IPS-20b (cell line): ENCODE data around the gene ANKS1B.
A peak's percentile ranks its signal among the peaks of the same experiment; 100 is the strongest.
"Not testable (repeated sequence)": the region's sequence is repeated elsewhere in the genome, so short reads cannot be mapped to it uniquely, and the experiment has no call there.

Source experiments
- H3K27ac ChIP-seq: one replicate; pipeline ENCODE4 v1.5.1; 2013; ENCODE audit warnings: low read length
- H3K27me3 ChIP-seq: 2 replicates; pipeline ENCODE4 v1.6.1; 2013; ENCODE audit warnings: mild to moderate bottlenecking, low read length, inconsistent platforms; ENCODE audit not compliant: insufficient read depth
- H3K36me3 ChIP-seq: 2 replicates; pipeline ENCODE4 v1.6.1; 2013; ENCODE audit warnings: low read depth, mild to moderate bottlenecking, inconsistent platforms, low read length, moderate library complexity; ENCODE audit not compliant: insufficient read depth
- H3K4me1 ChIP-seq: 2 replicates; pipeline ENCODE4 v1.6.1; 2013; ENCODE audit warnings: mild to moderate bottlenecking, control low read depth, inconsistent platforms, low read length, moderate library complexity; ENCODE audit not compliant: insufficient read depth
- H3K4me3 ChIP-seq: 2 replicates; pipeline ENCODE4 v1.5.1; 2013; ENCODE audit warnings: mild to moderate bottlenecking, low read length, inconsistent platforms
- H3K9ac ChIP-seq: 2 replicates; pipeline ENCODE4 v1.6.1; 2013; ENCODE audit warnings: low read depth, mild to moderate bottlenecking, inconsistent platforms, low read length, moderate library complexity
- H3K9me3 ChIP-seq: 2 replicates; pipeline ENCODE4 v1.6.1; 2013; ENCODE audit warnings: mild to moderate bottlenecking, low read depth, low read length, inconsistent platforms; ENCODE audit not compliant: insufficient read depth

The ANKS1B gene

DNA sequence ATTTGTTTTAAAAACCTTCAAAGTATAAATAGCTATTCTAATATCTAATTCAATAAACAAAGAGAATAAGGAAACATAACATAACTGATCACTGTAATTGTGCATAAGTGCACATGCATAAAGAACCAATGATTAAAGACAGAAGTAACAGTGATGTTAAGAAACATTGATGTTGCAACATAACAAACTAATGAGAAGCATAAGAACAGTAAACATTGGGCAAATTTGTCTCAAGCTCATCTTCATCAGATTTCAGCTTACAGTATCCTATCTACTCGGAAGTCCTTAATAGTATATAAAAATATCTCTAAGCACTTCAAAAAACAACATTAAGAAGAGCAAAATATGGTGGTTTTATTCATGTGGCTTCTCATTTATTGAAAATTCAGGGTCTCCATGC lies 239.6 kb downstream of the ANKS1B start:
- Histone ChIP-seq H3K27me3 (no peaks in the 10 kb centered on the region), H3K27ac (no peak overlapping the region), H3K4me3 (no peak overlapping the region), H3K36me3 (no peaks in the 10 kb centered on the region), H3K9ac (no peak overlapping the region), H3K4me1 (no peaks in the 10 kb centered on the region), H3K9me3 (no peaks in the 10 kb centered on the region)

DNA sequence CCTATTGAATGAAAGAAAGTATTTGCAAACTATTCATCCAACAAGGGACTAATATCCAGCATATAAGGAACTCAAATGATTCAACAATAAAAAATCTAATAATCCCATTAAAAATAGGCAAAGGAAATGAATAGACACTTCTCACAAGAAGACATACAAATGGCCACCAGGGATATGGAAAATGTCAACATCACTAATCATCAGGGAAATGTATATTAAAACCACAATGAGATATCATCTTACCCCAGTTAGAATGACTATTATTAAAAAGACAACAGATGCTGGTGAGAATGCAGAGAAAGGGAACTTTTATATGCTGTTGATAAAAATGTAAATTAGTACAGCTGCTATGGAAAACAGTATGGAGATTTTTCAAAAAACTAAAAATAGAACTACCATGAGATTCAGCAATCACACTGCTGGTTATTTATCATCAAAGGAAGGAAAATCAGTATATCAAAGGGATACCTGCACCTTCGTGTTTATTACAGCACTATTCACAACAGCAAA lies 247.9 kb downstream of the ANKS1B start:
- H3K36me3 ChIP-seq: no peaks in the 10 kb centered on the region

DNA sequence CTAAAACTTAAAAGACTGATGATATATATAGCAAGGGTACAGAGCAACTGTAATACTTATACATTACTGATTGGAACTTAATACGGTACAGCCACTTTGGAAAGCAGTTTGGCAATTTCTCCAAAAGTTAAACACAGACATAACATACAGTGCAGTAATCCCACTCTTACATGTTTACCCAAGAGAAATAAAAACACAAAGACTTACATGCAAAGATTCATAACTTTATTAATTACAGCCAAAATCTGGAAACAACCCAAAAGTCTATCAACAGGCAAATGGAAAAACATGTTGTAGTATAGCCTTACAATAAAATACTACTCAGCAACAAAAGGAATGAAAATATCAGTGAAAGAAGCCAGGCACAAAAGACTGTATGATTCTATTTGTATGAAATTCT lies 252.6 kb downstream of the ANKS1B start:
- Histone ChIP-seq H3K4me1 (no peaks in the 10 kb centered on the region), H3K9ac (no peak overlapping the region), H3K9me3 (no peaks in the 10 kb centered on the region), H3K27me3 (no peaks in the 10 kb centered on the region), H3K4me3 (no peak overlapping the region), H3K27ac (no peak overlapping the region), H3K36me3 (no peaks in the 10 kb centered on the region)

More for the DNA sequence above, 247.9 kb downstream of the ANKS1B start:
- no peaks in the 10 kb centered on the region for H3K9me3 ChIP-seq
- H3K4me3 ChIP-seq: no peak overlapping the region
- H3K27me3 ChIP-seq: no peaks in the 10 kb centered on the region
- no peaks in the 10 kb centered on the region for H3K4me1 ChIP-seq
- no peak overlapping the region for H3K27ac ChIP-seq
- H3K9ac ChIP-seq: no peak overlapping the region

DNA sequence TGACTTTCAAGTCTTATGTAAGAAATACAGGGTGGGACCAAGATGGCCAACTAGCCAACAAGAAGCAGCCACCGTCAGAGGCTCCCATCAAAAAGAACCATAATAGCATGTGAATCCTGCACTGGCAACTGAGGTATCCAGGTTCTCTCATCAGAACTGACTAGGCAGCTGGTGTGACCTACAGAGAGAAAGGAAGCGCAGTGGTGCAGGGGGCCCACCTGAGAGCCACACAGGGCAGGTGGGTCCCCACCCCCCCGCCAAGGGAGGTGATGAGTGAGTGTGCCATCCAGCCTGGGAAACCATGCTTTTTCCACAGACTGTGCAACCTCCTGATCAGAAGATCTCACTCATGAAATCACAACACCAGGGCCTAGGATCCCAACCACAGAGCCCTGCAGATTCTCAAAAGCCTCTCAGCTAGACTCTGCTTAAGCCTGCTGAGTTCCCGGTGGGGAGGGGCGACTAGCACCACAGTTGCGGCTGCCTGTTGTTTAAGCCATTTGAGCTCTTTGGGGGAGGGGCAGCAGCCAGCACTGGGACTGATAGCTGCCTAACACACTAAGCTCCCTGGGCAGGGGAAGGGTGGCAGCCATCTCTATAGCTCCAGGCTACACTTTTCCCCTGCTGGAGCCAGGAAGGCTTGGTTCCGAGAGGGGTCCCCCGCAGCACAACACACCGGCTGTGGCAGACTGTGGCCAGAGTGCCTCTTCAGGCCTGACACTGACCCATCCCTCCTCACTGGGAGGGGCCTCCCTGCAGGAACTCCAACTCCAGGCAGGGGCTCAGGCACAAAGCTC lies 261.8 kb downstream of the ANKS1B start:
- Histone ChIP-seq H3K4me1 (peaks cover 7% of the 10 kb centered on the region; the same call in 1 of the 2 replicates), H3K27me3 (no peaks in the 10 kb centered on the region), H3K9ac (peak overlapping the region; percentile 15; the same call in 1 of the 2 replicates), H3K4me3 (0 out of 2 replicates have a peak overlapping the region, but pooled peaks have one; percentile 21), H3K36me3 (no peaks in the 10 kb centered on the region), H3K9me3 (no peaks in the 10 kb centered on the region), H3K27ac (no peak overlapping the region)

DNA sequence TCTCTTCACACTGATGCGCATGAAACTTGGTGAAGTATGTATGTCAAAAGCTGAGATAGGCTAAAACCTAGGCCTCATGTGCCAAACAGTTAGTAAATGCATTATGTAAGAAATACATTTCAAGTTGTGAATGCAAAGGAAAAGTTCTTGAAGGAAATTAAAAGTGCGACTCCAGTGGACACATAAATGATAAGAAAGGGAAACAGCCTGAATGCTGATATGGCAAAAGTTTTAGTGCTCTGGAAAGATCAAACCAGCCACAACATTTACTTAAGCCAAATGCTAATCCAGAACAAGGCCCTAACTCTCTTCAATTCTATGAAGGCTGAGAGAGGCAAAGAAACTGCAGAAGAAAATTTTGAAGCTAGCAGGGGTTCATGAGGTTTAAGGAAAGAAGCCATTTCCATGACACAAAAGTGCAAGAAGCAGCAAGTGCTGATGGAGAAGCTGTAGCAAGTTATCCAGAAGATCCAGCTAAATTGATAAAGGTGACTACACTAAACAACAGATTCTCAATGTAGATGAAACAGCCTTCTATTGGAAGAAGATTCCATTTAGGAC lies 262.9 kb downstream of the ANKS1B start:
- Histone ChIP-seq H3K9me3 (no peaks in the 10 kb centered on the region), H3K27me3 (no peaks in the 10 kb centered on the region), H3K4me3 (0 out of 2 replicates have a peak overlapping the region, but pooled peaks have one; percentile 9), H3K36me3 (no peaks in the 10 kb centered on the region), H3K27ac (no peak overlapping the region), H3K4me1 (peaks cover 7% of the 10 kb centered on the region; the same call in 1 of the 2 replicates), H3K9ac (no peak overlapping the region)

DNA sequence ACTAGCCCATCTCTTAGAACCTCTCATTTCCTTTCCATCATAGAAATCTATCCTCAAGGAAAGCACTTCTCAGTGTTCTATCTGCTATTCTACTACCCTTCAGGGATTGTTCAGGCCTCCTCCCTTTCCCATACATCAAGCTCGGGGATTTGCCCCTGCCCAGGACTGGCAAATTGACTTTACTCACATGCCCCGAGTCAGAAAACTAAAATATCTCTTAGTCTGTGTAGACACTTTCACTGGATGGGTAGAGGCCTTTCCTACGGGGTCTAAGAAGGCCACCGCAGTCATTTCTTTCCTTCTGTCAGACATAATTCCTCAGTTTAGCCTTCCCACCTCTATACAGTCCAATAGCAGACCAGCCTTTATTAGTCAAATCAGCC lies 264.7 kb downstream of the ANKS1B start:
- H3K4me3 ChIP-seq, H3K9me3 ChIP-seq, H3K27me3 ChIP-seq, H3K27ac ChIP-seq, H3K36me3 ChIP-seq, H3K9ac ChIP-seq, H3K4me1 ChIP-seq: not testable (repeated sequence)

DNA sequence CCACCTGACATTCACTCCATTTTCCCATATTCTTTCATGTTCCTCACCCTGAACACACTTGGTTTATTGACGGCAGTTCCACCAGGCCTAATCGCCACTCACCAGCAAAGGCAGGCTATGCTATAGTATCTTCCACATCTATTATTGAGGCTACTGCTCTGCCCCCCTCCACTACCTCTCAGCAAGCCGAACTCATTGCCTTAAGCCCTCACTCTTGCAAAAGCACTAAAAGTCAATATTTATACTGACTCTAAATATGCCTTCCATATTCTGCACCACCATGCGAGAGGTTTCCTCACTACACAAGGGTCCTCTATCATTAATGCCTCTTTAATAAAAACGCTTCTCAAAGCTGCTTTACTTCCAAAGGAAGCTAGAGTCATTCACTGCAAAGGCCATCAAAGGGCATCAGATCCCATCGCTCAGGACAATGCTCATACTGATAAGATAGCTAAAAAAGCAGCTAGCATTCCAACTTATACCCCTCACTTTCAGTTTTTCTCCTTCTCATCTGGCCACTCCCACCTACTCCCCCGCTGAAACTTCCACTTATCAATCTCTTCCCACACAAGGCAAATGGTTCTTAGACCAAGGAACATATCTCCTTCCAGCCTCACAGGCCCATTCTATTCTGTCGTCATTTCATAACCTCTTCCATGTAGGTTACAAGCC lies 265.2 kb downstream of the ANKS1B start:
- H3K36me3 ChIP-seq, H3K4me3 ChIP-seq, H3K4me1 ChIP-seq, H3K27ac ChIP-seq, H3K9me3 ChIP-seq, H3K27me3 ChIP-seq, H3K9ac ChIP-seq: not testable (repeated sequence)

DNA sequence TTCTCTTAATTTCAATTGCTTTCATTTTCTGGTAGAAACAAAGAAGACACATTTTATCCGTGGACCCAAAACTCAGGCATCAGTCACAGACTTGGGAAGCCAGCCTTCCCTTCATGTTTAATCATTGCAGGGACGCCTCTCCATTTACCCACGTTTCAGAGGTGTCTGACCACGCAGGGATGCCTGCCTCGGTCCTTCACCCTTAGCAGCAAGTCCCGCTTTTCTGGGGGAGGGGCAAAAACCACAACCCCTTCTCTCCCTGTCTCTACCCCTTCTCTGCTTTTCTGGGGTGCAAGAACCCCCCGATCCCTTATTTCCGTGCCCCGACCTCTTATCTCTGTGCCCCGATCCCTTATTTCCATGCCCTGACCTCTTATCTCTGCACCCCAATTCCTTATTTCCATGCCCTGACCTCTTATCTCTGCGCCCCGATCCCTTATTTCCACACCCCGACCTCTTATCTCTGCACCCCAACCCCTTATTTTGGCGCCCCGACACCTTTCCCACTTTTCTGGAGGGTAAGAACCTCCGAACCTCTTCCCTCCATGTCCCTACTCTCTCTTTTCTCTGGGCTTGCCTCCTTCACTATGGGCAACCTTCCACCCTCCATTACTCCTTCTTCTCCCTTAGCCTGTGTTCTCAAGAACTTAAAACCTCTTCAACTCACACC lies 268.8 kb downstream of the ANKS1B start:
- not testable (repeated sequence) for H3K4me3 ChIP-seq, H3K9me3 ChIP-seq, H3K9ac ChIP-seq, H3K4me1 ChIP-seq, H3K27ac ChIP-seq, H3K27me3 ChIP-seq, H3K36me3 ChIP-seq

DNA sequence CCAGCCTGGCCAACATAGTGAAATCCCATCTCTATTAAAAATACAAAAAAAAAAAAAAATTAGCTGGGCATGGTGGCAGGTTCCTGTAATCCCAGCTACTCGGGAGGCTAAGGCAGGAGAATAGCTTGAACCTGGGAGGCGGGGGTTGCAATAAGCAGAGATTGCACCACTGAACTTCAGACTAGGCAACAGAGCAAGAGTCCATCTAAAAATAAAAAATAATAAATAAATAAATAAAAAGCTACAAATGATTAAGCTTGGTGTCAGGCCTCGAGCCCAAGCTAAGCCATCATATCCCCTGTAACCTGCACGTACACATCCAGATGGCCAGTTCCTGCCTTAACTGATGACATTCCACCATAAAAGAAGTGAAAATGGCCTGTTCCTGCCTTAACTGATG lies 269.8 kb downstream of the ANKS1B start:
- H3K4me3 ChIP-seq, H3K27ac ChIP-seq, H3K9me3 ChIP-seq, H3K9ac ChIP-seq, H3K4me1 ChIP-seq, H3K27me3 ChIP-seq, H3K36me3 ChIP-seq: not testable (repeated sequence)

DNA sequence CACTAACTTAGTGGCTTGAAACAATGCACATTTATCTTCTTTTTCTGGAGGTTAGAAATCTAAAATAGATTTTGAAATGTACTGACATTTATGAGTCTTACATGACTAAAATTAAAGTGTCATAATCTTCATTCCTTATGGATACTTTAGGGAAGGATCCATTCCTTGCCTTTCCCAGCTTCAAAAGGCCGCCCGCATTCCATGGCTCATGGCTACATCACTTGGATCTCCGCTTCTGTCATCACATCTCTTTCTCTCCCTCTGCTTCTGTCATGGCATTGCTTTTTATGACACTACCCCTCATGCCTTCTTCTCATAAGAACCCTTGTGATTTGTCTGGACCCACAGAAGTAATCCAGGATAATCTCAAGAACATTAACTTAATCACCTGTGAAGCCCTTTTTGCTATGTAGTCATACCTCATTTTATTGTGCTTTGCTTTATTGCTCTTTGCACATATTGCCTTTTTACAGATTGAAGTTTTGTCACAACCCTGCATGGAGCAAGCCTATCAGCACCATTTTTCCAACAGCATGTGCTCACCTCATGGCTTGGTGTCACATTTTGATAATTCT lies 270.7 kb downstream of the ANKS1B start:
- Histone ChIP-seq H3K4me1 (no peaks in the 10 kb centered on the region), H3K27me3 (no peaks in the 10 kb centered on the region), H3K36me3 (no peaks in the 10 kb centered on the region), H3K9me3 (peaks cover 5% of the 10 kb centered on the region), H3K27ac (no peak overlapping the region), H3K4me3 (no peak overlapping the region), H3K9ac (no peak overlapping the region)

DNA sequence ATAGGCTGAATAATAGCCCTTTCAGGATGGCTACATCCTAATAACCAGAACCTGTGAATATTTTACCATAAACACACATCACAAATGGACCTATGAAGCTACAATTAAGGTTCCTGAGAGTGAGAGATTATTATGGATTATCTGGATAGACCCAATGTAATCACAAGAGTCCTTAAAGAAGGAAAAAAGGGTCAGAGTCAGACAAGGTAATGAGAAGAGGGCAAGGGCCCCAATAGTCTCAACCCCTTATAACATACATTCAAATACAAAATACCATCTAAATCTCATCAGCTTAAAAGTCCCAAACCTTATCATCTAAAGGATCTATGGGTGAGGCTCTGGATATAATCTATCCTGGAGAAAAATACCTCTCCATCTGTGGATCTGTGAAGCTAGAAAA lies 272.5 kb downstream of the ANKS1B start:
- Histone ChIP-seq H3K27ac (no peak overlapping the region), H3K9ac (no peak overlapping the region), H3K27me3 (no peaks in the 10 kb centered on the region), H3K4me3 (no peak overlapping the region), H3K9me3 (peaks cover 5% of the 10 kb centered on the region), H3K36me3 (no peaks in the 10 kb centered on the region), H3K4me1 (no peaks in the 10 kb centered on the region)
